Endothelial cell of umbilical vein (primary cell): ENCODE data around the gene SH3BP4.

Experiments
- CTCF ChIP-seq, 2 donors: IDR thresholded peaks; 1 replicate in 1 of 2; 2 replicates in 1 of 2; pipeline ENCODE4 v1.5.1; 2011; ENCODE audit warnings: low read length in 2 of 2, mild to moderate bottlenecking in 2 of 2, moderate library complexity in 2 of 2, control low read depth in 1 of 2, inconsistent platforms in 1 of 2, low read depth in 1 of 2; ENCODE audit not compliant: insufficient read depth in 1 of 2; ENCODE audit errors: extremely low read depth in 1 of 2
- EZH2 ChIP-seq: IDR thresholded peaks from 2 replicates; pipeline ENCODE4 v1.6.1; 2012; ENCODE audit warnings: borderline replicate concordance, low read depth, mild to moderate bottlenecking, moderate library complexity, low read length, inconsistent platforms; ENCODE audit not compliant: severe bottlenecking

GRCh38 chr2:235091421-235091820, 139.6 kb downstream of the SH3BP4 start:
- TF ChIP-seq CTCF (IDR thresholded peaks at IDR 0.05; ENCODE audit: extremely low read depth in 1 of 2, insufficient read depth in 1 of 2, low read depth in 1 of 2, low read length in 2 of 2), result no peak
- TF ChIP-seq EZH2, result no peak
